Neuronal stem cell (in vitro differentiated cells): ENCODE data around the gene RNF150.
"Not testable (repeated sequence)": the region's sequence is repeated elsewhere in the genome, so short reads cannot be mapped to it uniquely, and the experiment has no call there.

Experiments
- DNase-seq: peaks from one replicate; pipeline ENCODE4 v3.0.0-alpha.2; 2013; ENCODE audit warnings: low spot score
- H2AFZ ChIP-seq: one replicate; pipeline ENCODE4 v1.6.1; 2013; ENCODE audit warnings: mild to moderate bottlenecking, low read length, inconsistent platforms
- H2AK5ac ChIP-seq: 2 replicates; pipeline ENCODE4 v1.6.1; 2013; ENCODE audit warnings: low read depth, mild to moderate bottlenecking, inconsistent platforms, low read length, moderate library complexity, mixed read lengths
- H2BK120ac ChIP-seq: 2 replicates; pipeline ENCODE4 v1.6.1; 2013; ENCODE audit warnings: low read depth, mild to moderate bottlenecking, inconsistent platforms, low read length, moderate library complexity, mixed read lengths
- H2BK12ac ChIP-seq: one replicate; pipeline ENCODE4 v1.6.1; 2013; ENCODE audit warnings: low read length, inconsistent platforms
- H2BK15ac ChIP-seq: 2 replicates; pipeline ENCODE4 v1.6.1; 2013; ENCODE audit warnings: mild to moderate bottlenecking, low read length, inconsistent platforms, mixed read lengths
- H2BK5ac ChIP-seq: one replicate; pipeline ENCODE4 v1.6.1; 2013; ENCODE audit warnings: inconsistent platforms, mild to moderate bottlenecking, low read length, moderate library complexity
- H3K14ac ChIP-seq: one replicate; pipeline ENCODE4 v1.6.1; 2013; ENCODE audit warnings: low read length, inconsistent platforms
- H3K18ac ChIP-seq: 2 replicates; pipeline ENCODE4 v1.6.1; 2013; ENCODE audit warnings: low read length, inconsistent platforms
- H3K23ac ChIP-seq: 2 replicates; pipeline ENCODE4 v1.6.1; 2013; ENCODE audit warnings: low read depth, mild to moderate bottlenecking, mixed read lengths, low read length, inconsistent platforms; ENCODE audit not compliant: poor library complexity
- H3K27ac ChIP-seq: replicated peaks from 3 replicates; pipeline ENCODE4 v1.5.1; 2013; ENCODE audit warnings: low read length, inconsistent platforms
- H3K27me3 ChIP-seq, 3 experiments: 2 replicates each; pipeline ENCODE4 v1.6.1; 2013; ENCODE audit warnings: low read length in 3 of 3, mild to moderate bottlenecking in 2 of 3, inconsistent platforms in 1 of 3, low read depth in 1 of 3, mixed read lengths in 1 of 3, moderate library complexity in 1 of 3; ENCODE audit not compliant: control insufficient read depth in 3 of 3, insufficient read depth in 3 of 3
- H3K36me3 ChIP-seq, 2 donors: replicated peaks in 1 of 2; 2 replicates each; pipeline ENCODE4 v1.6.1; 2013; ENCODE audit warnings: low read length in 2 of 2; ENCODE audit not compliant: control insufficient read depth in 2 of 2, insufficient read depth in 2 of 2
- H3K4ac ChIP-seq: 2 replicates; pipeline ENCODE4 v1.6.1; 2013; ENCODE audit warnings: inconsistent platforms, mild to moderate bottlenecking, low read length, moderate library complexity
- H3K4me1 ChIP-seq, 2 donors: 1 replicate in 1 of 2; 2 replicates in 1 of 2; pipeline ENCODE4 v1.6.1; 2013; ENCODE audit warnings: low read length in 2 of 2, low read depth in 1 of 2; ENCODE audit not compliant: control insufficient read depth in 2 of 2, insufficient read depth in 1 of 2
- H3K4me2 ChIP-seq: one replicate; pipeline ENCODE4 v1.6.1; 2013; ENCODE audit warnings: mild to moderate bottlenecking, low read length, inconsistent platforms; ENCODE audit not compliant: insufficient read depth, poor library complexity, severe bottlenecking
- H3K4me3 ChIP-seq, 2 donors: 2 replicates each; pipeline ENCODE4 v1.5.1; 2013; ENCODE audit warnings: low read length in 2 of 2, mild to moderate bottlenecking in 2 of 2, inconsistent platforms in 1 of 2, moderate library complexity in 1 of 2
- H3K79me1 ChIP-seq: one replicate; pipeline ENCODE4 v1.6.1; 2013; ENCODE audit warnings: low read depth, mild to moderate bottlenecking, inconsistent platforms, low read length, moderate library complexity
- H3K9ac ChIP-seq: one replicate; pipeline ENCODE4 v1.6.1; 2013; ENCODE audit warnings: mild to moderate bottlenecking, low read depth, low read length, inconsistent platforms; ENCODE audit not compliant: poor library complexity
- H3K9me3 ChIP-seq, 2 donors: replicated peaks in 1 of 2; 2 replicates each; pipeline versions ENCODE3 to v1.6.1; 2013; ENCODE audit warnings: low read length in 2 of 2, mild to moderate bottlenecking in 2 of 2, inconsistent platforms in 1 of 2, low read depth in 1 of 2, mixed read lengths in 1 of 2, moderate library complexity in 1 of 2; ENCODE audit not compliant: control insufficient read depth in 2 of 2, insufficient read depth in 1 of 2
- H4K8ac ChIP-seq: one replicate; pipeline ENCODE4 v1.6.1; 2013; ENCODE audit warnings: low read depth, mild to moderate bottlenecking, inconsistent platforms, low read length, moderate library complexity
- H4K91ac ChIP-seq: one replicate; pipeline ENCODE4 v1.6.1; 2013; ENCODE audit warnings: low read length, low read depth, mild to moderate bottlenecking, inconsistent platforms; ENCODE audit not compliant: poor library complexity
- WGBS, 2 donors: extraction: QIAGEN DNeasy Blood & Tissue Kit; methylation state at CpG; one replicate each; pipeline ENCODE4 v1.1.7; 2013; ENCODE audit warnings: missing lambda C conversion rate in 2 of 2, mixed read lengths in 1 of 2; ENCODE audit not compliant: insufficient read length in 2 of 2, insufficient replicate concordance in 1 of 2; ENCODE audit errors: extremely low coverage in 2 of 2; 5-methylcytosine and 5-hydroxymethylcytosine counted together

Gene RNF150

DNA sequence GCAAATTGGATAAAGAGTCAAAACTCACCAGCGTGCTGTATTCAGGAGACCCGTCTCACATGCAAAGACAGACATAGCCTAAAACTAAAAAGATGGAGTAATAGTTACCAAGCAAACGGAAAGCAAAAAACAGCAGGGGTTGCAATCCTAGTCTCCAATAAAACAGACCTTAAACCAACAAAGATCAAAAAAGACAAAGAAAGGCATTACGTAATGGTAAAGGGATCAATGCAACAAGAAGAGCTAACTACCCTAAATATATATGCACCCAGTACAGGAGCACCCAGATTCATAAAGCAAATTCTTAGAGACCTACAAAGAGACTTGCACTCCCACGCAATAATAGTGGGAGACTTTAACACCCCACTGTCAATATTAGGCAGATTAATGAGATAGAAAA is 31.7 kb upstream of the RNF150 start:
- not testable (repeated sequence) for H3K79me1 ChIP-seq, H4K8ac ChIP-seq, H3K9ac ChIP-seq, H4K91ac ChIP-seq, DNase-seq, H3K27ac ChIP-seq, H2BK15ac ChIP-seq, H3K9me3 ChIP-seq, H3K4me1 ChIP-seq, H3K18ac ChIP-seq, H2BK5ac ChIP-seq, H3K14ac ChIP-seq, H3K36me3 ChIP-seq, H2BK120ac ChIP-seq, H2AK5ac ChIP-seq, H3K4ac ChIP-seq, H3K27me3 ChIP-seq, H2AFZ ChIP-seq, H3K4me3 ChIP-seq, H3K4me2 ChIP-seq, H3K23ac ChIP-seq, H2BK12ac ChIP-seq
- WGBS, 2 donors: no CpG with 5 or more reads among the region's 5 CpGs

DNA sequence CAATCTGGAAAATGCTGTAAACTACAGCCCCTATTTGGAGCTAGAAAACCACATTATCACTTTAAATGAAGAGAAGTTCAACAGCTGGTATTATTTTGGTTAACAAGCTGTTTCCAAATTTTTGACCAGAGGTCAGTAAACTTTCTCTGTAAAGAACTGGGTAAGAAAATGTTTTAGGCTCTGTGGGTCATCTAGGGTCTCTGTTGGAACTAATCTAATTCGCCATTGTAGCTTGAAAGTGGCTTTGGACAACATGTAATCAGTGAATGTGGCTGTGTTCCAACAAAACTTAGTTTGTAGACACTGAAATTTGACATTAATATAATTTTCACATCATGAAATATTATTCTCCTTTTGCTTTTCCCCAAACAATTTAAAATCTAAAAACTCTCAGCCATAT is 25.8 kb upstream of the RNF150 start:
- no peak overlapping the region for H4K8ac ChIP-seq

DNA sequence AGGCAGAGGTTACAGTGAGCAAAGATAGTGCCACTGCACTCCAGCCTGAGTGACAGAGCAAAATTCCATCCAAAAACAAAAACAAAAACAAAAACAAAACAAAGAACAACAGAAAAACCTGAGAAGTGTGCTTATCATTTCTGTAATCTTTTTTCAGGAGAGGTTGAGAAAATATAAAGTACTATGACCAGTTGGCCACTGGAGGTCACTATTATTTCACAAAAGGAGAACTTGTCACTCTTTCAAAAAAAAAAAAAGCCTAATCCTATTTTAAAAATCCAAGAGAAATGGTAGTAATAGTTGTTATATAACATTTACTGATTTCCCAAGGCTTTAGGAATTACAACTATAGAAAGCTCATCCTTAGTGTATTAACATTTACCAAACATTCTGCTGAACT is 24.9 kb upstream of the RNF150 start:
- H2BK5ac ChIP-seq: no peak overlapping the region
- DNase-seq: peak; percentile 11

More for the DNA sequence above, 25.8 kb upstream of the RNF150 start:
- Histone ChIP-seq H3K18ac (no peak overlapping the region), H2BK120ac (no peak overlapping the region), H3K27ac (no peak overlapping the region), H3K27me3 (no peaks in the 10 kb centered on the region), H2AK5ac (no peak overlapping the region), H3K23ac (no peak overlapping the region), H3K4me3 (no peak overlapping the region), H2BK12ac (no peak overlapping the region), H2BK15ac (no peak overlapping the region), H3K9ac (no peak overlapping the region), H3K4me2 (no peak overlapping the region), H4K91ac (no peak overlapping the region), H3K14ac (no peak overlapping the region), H3K79me1 (no peaks in the 10 kb centered on the region), H2BK5ac (no peak overlapping the region), H3K36me3 (no peaks in the 10 kb centered on the region), H3K9me3 (peaks cover 1 to 8% of the 10 kb centered on the region in 2 donors), H3K4me1 (no peaks in the 10 kb centered on the region), H3K4ac (no peak overlapping the region), H2AFZ (no peak overlapping the region)
- no peak for DNase-seq
- no CpG with 5 or more reads among the region's 1 CpG for WGBS, 2 donors

DNA sequence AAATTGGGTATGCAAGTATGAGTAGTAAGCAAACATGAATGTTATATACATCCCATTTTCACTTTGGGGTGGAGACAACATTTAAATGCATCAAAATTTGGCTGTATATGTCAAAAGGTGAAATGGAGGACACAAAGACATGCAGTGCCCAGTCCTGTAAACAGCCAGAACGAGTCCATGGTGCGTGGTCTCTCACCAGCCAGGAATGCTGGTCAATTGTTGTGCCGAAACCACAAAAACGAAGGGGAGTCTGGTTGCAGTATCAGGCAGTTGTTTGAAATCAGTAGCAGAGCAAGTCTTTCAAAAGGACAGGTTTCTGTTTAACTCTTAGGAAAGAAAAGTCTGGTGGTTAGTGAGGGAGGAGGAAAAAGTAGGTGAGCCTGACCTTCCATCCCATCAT is 22.3 kb upstream of the RNF150 start:
- Histone ChIP-seq H2AFZ (no peak overlapping the region), H3K4ac (no peak overlapping the region), H3K36me3 (no peaks in the 10 kb centered on the region), H3K23ac (no peak overlapping the region), H4K8ac (no peak overlapping the region), H2BK120ac (no peak overlapping the region), H2AK5ac (no peak overlapping the region), H3K18ac (no peak overlapping the region), H3K4me3 (no peak overlapping the region), H3K9me3 (no peaks in the 10 kb centered on the region), H3K4me1 (no peaks in the 10 kb centered on the region), H3K14ac (no peak overlapping the region), H4K91ac (no peak overlapping the region), H2BK15ac (no peak overlapping the region), H2BK5ac (no peak overlapping the region), H2BK12ac (no peak overlapping the region), H3K27me3 (peaks cover 0 to 6% (median 0%) of the 10 kb centered on the region in 3 experiments), H3K79me1 (no peaks in the 10 kb centered on the region), H3K4me2 (no peak overlapping the region), H3K27ac (no peak overlapping the region), H3K9ac (no peak overlapping the region)
- no peak for DNase-seq
- WGBS, 2 donors: no CpG with 5 or more reads among the region's 4 CpGs

More for the DNA sequence above, 24.9 kb upstream of the RNF150 start:
- H2AFZ ChIP-seq: no peak overlapping the region
- no peak overlapping the region for H3K14ac ChIP-seq
- no peak overlapping the region for H3K4me2 ChIP-seq
- peaks cover 0 to 2% (median 0%) of the 10 kb centered on the region in 3 experiments for H3K27me3 ChIP-seq
- H3K4me3 ChIP-seq: no peak overlapping the region
- no peak overlapping the region for H3K27ac ChIP-seq
- H3K18ac ChIP-seq: no peak overlapping the region
- H3K4me1 ChIP-seq: no peaks in the 10 kb centered on the region
- no peak overlapping the region for H4K91ac ChIP-seq
- no peak overlapping the region for H2BK120ac ChIP-seq
- H3K4ac ChIP-seq: no peak overlapping the region
- no peak overlapping the region for H4K8ac ChIP-seq
- no peak overlapping the region for H3K23ac ChIP-seq
- H3K9ac ChIP-seq: no peak overlapping the region
- peaks cover 1 to 8% of the 10 kb centered on the region in 2 donors for H3K9me3 ChIP-seq
- H3K79me1 ChIP-seq: no peaks in the 10 kb centered on the region
- H3K36me3 ChIP-seq: no peaks in the 10 kb centered on the region
- H2BK12ac ChIP-seq: no peak overlapping the region
- H2BK15ac ChIP-seq: no peak overlapping the region
- H2AK5ac ChIP-seq: no peak overlapping the region
